GM18861 (cell line): ENCODE data around the gene PRPF18.

Experiments used
- ATAC-seq: cut with Tn5 transposase; IDR thresholded peaks from one replicate; pipeline ENCODE4 v1.9.1; 2021; ENCODE audit not compliant: unreplicated experiment

PRPF18 gene

GRCh38 chr10:13604357-13605040, 17.7 kb downstream of the PRPF18 start:
- no peak for ATAC-seq

GRCh38 chr10:13608246-13608853, 21.6 kb downstream of the PRPF18 start:
- no peak for ATAC-seq

GRCh38 chr10:13612654-13613373, 26.0 kb downstream of the PRPF18 start:
- ATAC-seq, result no peak

GRCh38 chr10:13613519-13613918, 26.8 kb downstream of the PRPF18 start:
- no peak for ATAC-seq

GRCh38 chr10:13614530-13615332, 28.0 kb downstream of the PRPF18 start:
- ATAC-seq, result no peak

GRCh38 chr10:13615650-13616300, 29.0 kb downstream of the PRPF18 start:
- ATAC-seq, result no peak

GRCh38 chr10:13617116-13617515, 30.4 kb downstream of the PRPF18 start:
- ATAC-seq, result no peak

GRCh38 chr10:13621931-13622330, 35.2 kb downstream of the PRPF18 start:
- ATAC-seq, result no peak

- ATAC-seq, result no peak
Observed at GRCh38 chr10:13624630-13625029, 37.9 kb downstream of the PRPF18 start.

- no peak for ATAC-seq
Observed at GRCh38 chr10:13627459-13628310, 40.9 kb downstream of the PRPF18 start.

- ATAC-seq, result no peak
Observed at GRCh38 chr10:13628661-13629060, 41.9 kb downstream of the PRPF18 start.

- ATAC-seq, result no peak
Observed at GRCh38 chr10:13629116-13629515, 42.4 kb downstream of the PRPF18 start.

GRCh38 chr10:13630231-13630630, 43.5 kb downstream of the PRPF18 start:
- ATAC-seq, result no peak

GRCh38 chr10:13631594-13631993, 44.8 kb downstream of the PRPF18 start:
- ATAC-seq, result no peak

GRCh38 chr10:13632440-13632839, 45.7 kb downstream of the PRPF18 start:
- ATAC-seq, result no peak

GRCh38 chr10:13632884-13633440, 46.2 kb downstream of the PRPF18 start:
- no peak for ATAC-seq

GRCh38 chr10:13633689-13634088, 46.9 kb downstream of the PRPF18 start:
- ATAC-seq, result no peak

GRCh38 chr10:13634207-13634606, 47.4 kb downstream of the PRPF18 start:
- no peak for ATAC-seq

- ATAC-seq, result no peak
Observed at GRCh38 chr10:13636776-13637175, 50.0 kb downstream of the PRPF18 start.
